HG02759 (cell line): ENCODE data around the gene PRIMA1.

Source experiments
- ATAC-seq: cut with Tn5 transposase; IDR thresholded peaks from one replicate; pipeline ENCODE4 v1.9.1; 2021; ENCODE audit warnings: mild to moderate bottlenecking, moderate library complexity; ENCODE audit not compliant: unreplicated experiment

The PRIMA1 gene

DNA sequence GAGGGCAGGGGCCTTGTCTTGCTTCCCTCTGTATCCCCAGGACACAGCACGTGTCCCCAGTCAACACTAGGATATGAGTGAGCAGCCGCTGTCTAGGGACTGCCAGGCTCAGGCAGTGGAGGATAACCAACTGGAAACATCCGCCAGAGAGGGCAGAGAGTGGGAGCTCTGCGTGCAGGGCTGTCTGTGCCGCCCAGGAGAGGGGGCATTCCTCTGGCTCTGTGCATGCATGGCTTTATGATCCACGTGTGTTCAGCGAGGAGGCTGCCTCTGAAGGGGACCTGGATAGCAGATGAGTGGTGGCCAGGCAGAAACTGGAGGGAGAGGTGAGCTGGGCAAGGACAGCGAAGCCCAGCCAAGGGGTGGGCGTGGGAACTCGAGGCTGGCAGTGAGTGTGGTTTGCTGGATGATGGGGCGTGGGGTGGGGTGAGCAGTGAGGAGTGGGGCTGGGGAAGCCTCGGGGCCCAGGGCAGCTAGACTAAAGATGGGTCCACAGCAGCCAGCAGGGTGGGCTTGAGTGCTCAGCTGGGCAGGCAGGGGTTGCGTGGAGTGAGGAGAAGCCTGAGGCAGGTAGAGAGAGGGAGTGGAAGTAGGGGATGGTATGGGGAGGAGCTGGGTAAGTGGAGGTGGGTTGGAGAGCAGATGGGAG, 72.9 kb downstream of the PRIMA1 start:
- no peak for ATAC-seq

DNA sequence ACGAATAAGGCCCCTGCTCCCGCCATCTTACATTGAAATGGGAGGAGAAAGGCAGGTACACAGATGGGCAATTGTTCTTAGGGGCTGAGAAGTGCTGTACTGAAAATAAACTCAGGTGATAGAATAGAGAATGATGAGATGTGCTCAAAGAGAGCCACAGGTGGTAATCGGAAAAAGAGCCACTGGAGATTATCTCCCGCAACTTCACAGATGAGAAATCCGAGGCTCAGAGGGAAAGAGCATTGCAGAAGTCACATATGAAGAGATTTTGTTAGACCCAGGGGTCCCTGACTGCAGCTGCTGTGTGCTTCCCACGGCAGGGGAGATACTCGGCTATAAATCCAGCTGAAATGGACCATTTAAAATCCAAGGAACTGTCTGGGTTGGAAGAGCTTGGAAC, 73.7 kb downstream of the PRIMA1 start:
- ATAC-seq = no peak

DNA sequence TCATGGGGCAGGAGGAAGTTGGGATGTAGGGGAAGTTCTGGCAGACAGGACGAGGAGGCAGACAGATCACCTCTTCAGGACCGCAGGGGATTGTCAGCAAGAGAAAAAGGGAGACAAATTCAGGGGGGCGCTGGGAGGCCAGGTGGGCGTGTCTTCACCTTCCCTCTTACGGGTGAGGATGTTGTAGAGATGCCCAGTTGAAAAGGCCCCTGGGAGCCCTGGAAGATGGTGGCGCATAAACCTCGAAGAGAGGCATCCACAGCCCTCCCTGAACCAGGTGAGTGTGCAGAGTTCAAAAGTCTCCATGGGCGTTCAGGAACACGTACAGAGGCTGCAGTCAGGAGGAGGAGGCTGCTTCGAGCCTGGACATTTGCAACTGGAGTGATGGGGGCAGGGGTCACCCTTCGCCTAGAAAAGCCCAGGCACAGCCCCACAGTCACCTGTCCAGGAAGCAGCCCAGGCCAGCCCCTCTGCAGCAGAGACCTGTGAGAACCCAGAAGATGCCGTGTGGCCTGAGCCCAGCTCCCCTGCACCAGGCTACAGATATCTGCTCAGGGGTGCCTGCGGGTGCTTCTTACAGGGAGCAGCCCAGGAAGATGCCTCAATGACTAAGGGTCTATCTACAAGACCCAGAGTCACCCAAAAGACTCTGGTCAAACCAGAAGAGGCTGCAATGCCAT, 74.4 kb downstream of the PRIMA1 start:
- no peak for ATAC-seq

DNA sequence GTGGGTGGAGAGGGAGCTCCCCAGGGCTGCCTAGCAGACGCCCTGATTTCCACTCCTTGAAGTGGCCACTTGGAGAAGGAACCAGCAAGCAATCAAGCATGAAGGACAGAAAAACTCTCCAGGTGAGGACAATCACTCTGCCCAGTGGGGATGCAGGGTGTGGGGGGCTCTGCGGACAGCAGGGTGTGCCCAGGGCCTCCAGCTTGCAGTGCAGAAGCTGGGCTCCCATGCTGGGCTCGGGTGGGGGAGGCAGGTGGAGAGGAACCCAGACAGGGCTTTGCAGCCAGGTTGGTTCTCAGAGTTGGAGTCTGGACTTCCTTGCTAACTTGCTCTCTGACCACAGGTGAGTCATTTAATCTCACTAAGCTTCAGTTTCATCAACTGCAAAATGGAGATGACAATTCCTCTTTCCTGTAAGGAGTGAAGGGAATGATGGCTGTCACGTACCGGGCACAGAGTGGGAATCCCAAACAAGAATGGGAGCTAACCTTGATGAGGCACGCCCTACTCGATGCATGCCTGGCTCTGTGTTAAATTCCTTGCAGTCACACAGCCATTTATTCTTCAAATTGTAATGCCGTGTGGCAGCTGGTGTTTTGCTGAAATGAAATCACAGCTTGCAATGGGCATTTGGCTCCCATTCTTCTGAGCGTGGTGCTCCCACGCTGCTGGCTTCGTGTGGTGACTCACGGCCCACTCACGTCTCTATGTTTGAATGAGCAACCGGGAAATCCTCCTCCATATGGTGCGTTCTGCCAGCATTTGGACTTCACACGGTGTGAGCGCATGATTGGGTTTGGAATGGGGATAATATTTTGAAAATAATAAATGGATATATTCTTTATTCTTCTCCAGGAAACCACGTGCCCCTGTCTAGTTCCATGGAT, 75.2 kb downstream of the PRIMA1 start:
- ATAC-seq = no peak

DNA sequence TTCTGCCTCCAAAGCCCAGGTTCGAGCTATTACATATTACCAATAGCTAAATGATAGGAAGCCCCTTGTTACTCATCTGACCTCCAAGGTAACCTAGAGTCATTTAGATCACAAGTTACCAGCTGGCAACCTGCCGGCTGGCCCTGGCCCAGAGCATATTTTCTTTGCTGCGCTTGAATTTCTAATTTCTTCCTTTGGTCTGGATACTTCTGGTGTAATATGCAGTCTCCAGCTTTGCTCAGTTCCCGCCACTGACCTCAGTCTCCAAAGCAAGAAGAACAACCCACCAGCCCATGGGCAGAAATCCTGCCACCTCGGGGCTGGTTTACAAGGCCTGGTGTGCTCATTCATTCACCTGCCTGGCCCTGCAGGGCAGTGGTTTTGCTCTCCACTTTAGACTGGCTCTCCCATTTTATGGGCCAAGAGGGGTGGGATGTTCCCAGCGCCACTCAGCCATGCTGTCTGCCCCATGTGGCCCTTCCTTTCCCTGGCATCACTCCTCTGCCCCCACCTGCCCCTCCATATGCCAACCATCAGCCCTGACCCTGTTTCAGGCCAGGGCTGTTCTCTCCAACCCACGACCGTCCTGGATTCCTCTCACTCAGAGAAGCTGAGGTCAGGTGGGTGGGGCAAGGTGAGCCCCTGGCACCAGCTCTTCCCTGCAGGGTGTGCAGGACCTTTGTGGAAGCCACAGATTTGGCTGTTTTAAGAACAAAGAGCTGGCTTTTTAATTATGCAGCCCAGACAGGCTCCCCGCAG, 76.0 kb downstream of the PRIMA1 start:
- no peak for ATAC-seq

DNA sequence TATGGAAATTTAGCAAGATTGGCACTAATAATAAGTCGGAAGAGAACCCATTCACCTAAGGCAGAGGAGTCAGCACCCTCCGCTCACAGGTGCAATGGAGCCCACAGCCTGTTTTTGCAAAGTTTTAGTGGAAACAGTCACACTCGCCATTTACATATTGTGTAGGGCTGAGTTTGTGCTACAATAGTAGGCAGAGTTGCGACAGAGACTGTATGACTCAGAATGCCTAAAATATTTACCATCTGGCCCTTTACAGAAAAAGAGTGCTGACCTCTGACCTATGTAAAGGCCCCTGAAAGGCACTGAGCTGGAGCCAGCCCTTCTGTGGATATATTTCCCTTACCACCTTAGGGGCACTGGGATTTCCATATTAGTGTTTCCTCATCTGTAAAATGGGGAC, 79.0 kb downstream of the PRIMA1 start:
- no peak for ATAC-seq

DNA sequence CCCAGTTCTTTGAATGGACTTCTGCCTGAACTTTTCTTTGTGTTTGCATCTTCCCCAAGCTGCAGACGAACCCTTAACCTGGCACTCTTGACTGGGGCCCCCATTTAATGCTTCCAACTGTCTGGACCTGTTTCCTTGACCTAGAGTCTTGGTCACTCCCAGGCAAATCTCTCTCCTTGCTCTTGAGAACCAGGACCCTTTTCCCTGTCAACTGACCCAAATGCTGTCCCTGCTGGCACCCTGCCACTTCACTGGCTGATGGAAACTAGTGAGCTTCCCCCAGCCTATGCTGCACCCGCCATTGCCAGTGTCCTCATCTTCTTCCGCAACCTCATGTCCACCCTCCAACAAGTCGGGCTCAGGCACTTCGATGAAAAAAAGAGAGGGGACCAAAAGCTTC, 79.5 kb downstream of the PRIMA1 start:
- no peak for ATAC-seq

DNA sequence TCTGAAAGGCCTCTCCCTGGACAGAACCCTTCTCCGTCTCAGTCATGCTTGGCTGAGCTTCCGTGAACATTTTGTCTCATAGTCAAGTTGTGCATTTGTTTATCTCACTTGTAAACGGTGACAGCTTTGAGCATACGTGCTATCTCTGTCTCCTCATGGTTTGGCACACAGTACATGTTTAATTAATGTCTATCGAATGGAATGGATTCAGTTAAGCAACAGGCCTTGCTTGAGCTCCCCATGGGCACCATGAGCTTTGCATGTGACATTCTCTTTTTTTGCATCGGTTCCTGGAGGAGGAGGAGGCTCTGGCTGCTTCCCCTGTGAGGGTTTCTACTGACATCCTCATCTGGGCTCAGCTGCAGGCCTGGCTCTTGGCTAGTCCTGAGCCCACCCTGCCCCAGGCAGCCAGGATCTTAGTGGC, 80.0 kb downstream of the PRIMA1 start:
- no peak for ATAC-seq

DNA sequence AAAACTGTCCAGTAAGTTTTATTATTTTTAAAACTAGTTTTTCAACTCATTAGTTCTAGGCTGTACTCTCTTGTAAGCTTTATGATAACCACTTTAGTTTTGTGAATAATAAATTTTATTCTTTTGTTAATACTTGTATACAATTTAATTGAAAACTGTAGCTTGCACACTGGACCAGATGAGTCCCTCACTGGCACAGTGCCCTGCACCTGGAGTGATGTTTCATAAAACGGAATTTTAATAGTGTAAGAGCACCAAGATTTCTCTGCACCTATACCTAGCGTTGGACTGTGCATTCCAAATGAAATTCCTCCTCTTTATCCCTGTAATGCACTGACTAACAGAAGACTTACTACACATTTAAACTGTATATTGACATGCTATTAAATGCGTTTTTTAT, 80.8 kb downstream of the PRIMA1 start:
- no peak for ATAC-seq

DNA sequence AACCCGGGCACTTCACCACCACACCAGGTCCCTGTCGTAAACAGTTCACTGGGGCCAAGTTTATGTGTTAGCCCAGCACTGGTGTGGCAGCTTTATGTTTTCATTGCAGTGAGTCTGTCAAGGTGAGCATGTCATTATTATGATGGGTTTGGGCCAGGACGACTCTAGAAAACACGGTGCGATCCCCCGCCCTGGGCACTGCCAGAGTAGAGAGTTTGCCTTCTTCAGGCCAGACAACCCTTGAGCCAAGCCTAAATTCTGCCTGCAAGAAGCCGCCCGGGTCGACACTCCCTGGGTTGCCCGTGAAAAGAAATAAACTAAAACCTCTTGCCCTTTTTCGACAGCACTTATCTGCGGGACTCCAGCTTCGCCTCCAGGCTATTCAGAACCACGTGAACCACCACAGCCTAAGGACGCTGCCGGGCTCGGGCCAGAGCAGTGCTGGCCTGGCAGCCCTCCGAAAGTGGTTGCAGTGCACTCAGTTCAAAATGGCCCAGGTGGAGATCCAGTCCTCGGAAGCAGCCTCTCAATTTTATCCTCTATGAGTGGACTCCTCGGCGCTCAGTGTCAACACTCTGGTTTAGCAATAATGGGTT, 81.8 kb downstream of the PRIMA1 start:
- no peak for ATAC-seq

DNA sequence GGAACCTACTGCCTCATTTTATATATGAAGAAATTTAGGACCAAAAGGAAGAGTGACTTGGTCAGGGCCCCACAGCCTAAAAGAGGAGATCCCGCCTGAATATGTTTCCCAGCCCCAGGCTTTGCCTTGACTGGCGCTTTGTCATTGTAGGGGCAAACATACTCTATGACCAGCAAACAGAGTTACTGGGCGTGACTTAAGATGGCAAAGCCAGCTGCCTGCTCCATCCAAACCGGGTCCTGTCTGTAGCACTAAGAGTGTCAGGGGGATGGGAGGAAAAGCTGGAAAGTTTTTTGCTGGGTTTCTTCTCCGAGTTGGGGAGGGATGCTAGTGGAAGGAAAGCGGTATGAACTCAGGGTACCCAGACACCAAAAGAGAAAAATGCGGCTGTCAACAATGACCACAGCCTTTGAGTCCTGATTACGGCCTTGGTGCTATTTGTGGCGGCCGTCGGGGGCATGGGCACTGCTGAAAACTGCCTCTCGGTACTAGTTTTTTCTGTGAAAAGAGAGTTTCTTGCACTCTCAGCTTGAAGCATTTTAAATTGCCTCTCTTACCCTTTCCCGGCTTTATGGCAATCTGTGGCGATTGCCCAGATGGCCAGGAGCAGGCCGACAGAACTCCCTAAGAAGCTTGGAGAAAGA, 82.7 kb downstream of the PRIMA1 start:
- no peak for ATAC-seq

DNA sequence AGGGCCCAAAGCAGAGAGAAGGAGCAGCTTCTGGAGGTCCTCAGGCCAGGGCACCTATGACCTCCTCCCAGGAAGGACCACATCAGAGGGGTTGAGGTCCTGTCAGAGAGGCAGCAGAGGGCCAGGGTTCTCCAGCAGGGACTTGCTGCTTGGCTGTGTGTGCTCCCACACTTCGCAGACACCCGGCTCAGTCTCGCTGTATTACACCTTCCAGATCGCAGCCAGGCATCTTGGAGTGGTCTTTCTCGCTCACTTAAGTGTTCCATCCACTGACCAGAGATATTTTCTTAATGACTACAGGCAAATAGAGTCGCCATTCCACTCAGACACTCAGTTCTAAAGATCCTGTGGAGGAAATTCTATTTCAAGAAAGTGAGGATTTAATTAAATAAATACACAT, 84.3 kb downstream of the PRIMA1 start:
- ATAC-seq = no peak

DNA sequence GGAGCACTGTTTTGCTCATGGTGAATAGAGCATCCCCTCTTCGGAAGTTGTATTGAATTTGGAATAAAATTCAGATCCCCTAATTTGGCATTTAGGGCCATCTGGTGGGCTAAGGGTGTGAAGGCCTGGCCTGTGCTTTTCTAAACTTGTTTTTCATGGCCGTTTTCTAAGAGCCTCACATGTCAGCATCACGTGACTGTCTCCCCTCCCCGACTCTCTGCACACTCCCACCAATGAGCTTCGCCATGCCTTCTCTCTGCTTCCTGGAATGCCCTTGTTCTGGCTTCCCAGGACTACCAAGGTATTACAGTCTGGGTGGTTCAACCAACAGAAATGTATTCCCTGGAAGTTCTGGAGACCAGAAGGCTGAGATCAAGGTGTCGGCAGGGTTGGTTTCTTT, 85.3 kb downstream of the PRIMA1 start:
- no peak for ATAC-seq

DNA sequence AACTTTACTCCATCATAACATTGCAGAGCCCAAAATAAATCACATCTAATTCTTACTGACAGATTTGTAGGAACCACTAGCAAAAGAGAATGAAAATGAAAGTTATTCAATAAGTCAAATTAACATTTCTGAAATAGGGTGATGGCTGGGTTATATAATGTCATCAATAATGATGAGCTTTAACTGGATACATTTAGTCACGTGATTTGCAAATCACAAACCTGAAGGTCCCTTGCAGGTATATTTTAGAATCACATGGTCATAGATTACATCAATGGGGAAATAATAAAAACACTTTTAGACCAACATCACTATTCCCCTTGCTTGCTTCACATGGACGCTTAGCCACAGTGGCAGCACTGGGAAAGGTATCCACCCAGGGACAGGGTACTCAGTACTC, 86.7 kb downstream of the PRIMA1 start:
- no peak for ATAC-seq

DNA sequence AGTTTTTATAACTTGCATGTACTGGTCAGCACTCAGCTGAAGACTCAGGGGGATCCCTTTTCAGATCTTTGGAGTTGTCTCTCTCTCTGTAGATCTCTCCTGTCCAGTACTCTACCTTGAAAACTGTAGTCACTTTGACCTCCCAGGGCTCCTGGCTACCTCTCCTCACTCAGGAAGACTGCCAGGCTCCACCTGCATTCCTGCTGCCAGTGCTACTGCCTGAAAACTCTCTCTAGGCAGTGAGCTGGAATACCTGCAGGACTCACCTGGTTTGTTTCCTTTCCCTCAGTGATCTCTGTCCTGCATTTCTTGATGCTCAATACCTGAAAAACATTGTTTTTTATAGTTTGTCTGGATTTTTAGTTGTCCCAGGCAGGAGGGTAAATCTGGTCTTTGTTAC, 87.4 kb downstream of the PRIMA1 start:
- no peak for ATAC-seq

DNA sequence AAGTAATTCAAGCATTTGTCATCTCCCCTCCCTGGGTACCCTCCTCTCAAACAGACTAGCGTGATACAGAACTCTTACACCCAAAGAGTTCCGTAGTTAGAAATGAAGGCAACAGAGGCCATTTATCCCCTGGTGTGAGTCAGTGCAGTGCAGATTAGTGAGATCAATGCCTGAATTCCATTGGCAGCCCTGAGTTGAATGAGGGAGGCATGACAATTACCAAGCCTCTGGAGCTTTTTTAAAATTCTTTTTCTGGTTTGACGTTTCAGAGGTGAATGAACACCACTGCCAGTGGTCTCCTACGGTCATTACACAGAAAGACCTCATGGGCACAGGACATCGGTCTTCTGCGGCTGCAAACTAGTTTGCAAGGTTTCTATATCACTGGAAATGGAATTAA, 94.4 kb downstream of the PRIMA1 start:
- ATAC-seq = no peak

DNA sequence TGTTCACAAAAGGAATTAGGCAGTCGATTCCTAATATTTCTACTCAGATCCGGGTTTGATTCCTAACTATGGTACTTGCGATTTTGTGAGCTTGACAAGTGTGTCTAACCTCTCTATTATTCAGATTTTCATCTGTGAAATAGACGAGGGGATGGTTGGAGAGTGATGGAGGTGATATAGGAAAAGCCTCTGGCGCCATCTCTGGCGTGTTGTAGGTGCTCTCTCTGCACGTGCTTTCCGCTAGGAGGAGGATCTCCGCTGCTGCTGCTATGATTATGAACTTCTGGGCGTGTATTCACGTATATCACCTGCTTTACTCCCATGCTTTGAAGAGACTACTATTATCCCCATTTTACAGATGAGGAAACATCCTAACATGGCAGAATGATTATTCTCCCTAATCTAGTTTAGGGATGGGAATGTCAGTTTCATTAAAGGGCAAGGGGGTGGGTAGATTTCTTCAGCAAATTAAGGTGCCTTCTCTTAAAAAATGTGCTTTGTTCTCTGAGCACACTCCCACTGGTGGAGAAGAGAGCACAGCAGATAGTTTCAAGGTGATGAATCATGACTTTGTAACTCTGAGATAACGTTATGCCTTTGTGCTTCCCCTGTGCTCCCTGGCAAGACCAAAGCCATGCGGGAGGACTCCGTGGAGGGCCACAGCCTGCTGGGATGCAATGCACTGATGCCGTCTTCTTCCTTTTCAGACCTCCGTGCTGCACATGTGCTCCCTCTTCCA, 97.1 kb downstream of the PRIMA1 start:
- no peak for ATAC-seq

DNA sequence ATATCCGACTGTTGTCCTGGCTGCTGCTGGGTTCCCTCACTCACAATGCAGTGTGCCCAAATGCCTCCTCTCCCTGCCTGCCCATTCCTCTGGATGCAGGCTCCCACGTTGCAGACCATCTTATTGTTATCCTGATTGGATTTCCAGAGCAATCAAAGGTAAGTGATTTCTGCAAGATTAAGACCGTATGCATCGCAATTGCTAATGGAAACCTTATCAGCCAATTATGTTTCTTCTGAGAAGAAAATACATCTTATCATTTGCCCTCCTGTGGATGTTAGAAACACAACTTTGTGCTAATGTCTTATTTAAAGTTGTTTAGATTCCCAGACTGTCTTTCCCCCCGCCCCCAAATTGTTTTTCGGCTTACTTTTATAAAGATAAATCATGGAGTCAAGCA, 98.1 kb downstream of the PRIMA1 start:
- ATAC-seq = no peak

DNA sequence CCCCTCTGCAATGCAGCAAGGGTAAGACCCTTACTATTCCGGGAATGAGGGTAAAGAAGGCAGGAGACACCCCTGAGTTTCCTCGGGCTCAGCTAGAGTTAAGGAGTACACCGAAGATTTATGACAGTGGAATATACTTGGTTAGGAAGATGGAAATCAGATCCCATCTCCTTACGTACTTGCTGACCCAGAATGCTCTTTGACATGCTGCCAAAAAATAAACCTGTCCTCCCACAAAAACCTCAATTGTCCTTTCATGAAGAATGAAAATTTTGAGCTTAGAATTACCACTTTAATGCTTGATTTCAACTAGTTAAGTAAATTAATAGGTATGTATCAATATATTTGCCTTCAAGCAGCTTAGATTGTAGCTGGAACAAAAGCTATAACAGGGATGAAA, 99.5 kb downstream of the PRIMA1 start:
- ATAC-seq = no peak

DNA sequence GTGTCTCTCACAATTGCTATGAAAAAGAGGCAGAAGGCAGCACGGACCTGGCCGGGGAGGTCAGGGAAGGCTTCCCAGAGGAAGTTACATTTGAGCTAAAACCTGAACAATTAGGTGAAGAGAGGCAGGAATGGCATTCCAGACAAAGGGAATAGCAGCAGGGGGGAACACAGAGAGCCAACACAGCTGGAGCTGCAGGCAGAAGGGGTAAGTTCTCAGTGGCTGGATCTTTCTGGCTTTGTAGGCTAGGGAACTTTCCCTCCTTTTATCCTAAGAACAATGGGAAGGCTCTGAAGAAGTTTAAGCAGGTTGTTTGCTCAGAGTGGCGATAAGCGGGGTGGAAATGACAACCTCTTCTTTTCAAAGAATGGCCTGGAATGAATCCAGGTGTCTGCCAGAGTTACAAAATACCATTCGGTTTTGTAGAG, 100.0 kb downstream of the PRIMA1 start:
- no peak for ATAC-seq
